K562 (cell line): ENCODE data around the gene LUC7L3. TPM values are rescaled to one million over a fixed set of nuclear protein-coding genes. Genes with fewer than 3 reads are reported as not detected.

Experiments
- ATAC-seq: fragments of 200-7000 bp; cut with Tn5 transposase; 3 replicates; pipeline ENCODE4 v1.9.1; 2020; ENCODE audit warnings: moderate library complexity
- BruUV-seq: library from RNA; stranded (reverse); fragments of 400-500 nt; replicated peaks from 2 replicates; lab custom pipeline; 2021; lab: Mats Ljungman, UMichigan
- CTCF ChIA-PET: fragments of 300-600 bp; formaldehyde crosslinking; extraction: SDS; loops from one replicate; lab custom pipeline; 2021; ENCODE audit warnings: low intra/inter-chr PET ratio; lab: Yijun Ruan, JAX
- POLR2A ChIA-PET: fragments of 300-600, 350-650 bp; sonication (Branson Sonifier 250); formaldehyde crosslinking; extraction: SDS; loops from one replicate; lab custom pipeline; 2021; ENCODE audit warnings: antibody characterized with exemption, inconsistent platforms; lab: Yijun Ruan, JAX
- DNase-seq, 4 experiments: peaks; one replicate each; pipeline versions ENCODE4 v3.0.0 to v3.0.0-alpha.2; 2011 to 2018; ENCODE audit warnings: low spot score in 3 of 4, mixed read lengths in 3 of 4; ENCODE audit errors: extremely low read depth in 1 of 4
- FAIRE-seq: peaks from 2 replicates; lab custom pipeline; 2011; peaks lifted over from hg19 to GRCh38; lab: Jason Lieb, UNC
- H2AFZ ChIP-seq: 2 replicates; pipeline ENCODE4 v1.6.0; 2011; ENCODE audit warnings: low read depth, low read length, control low read depth, inconsistent platforms
- H3K27ac ChIP-seq: fragments of 200-600 bp; 3 replicates; pipeline ENCODE4 v1.8.0; 2011; ENCODE audit warnings: low read depth, mild to moderate bottlenecking, control low read depth, inconsistent platforms, low read length, moderate library complexity, mixed read lengths; ENCODE audit errors: extremely low read depth
- H3K27me3 ChIP-seq, 2 experiments: fragments of 300-600 bp in 1 of 2; 2 replicates in 1 of 2; 3 replicates in 1 of 2; pipeline versions ENCODE4 v1.6.0 to v1.8.0; 2011; ENCODE audit warnings: inconsistent platforms in 2 of 2, low read length in 2 of 2, mild to moderate bottlenecking in 1 of 2, mixed read lengths in 1 of 2, moderate library complexity in 1 of 2; ENCODE audit not compliant: control insufficient read depth in 2 of 2, insufficient read depth in 2 of 2
- H3K36me3 ChIP-seq: fragments of 300-600 bp; 3 replicates; pipeline ENCODE4 v1.8.0; 2011; ENCODE audit warnings: mild to moderate bottlenecking, low read length, inconsistent platforms; ENCODE audit not compliant: control insufficient read depth, insufficient read depth
- H3K4me1 ChIP-seq, 2 experiments: fragments of 200-600 bp in 1 of 2; replicated peaks in 1 of 2; 2 replicates in 1 of 2; 3 replicates in 1 of 2; pipeline versions ENCODE4 v1.5.1 to v1.8.0; 2011; ENCODE audit warnings: inconsistent platforms in 2 of 2, low read length in 2 of 2, mild to moderate bottlenecking in 1 of 2, mixed read lengths in 1 of 2, moderate library complexity in 1 of 2; ENCODE audit not compliant: control insufficient read depth in 2 of 2, insufficient read depth in 2 of 2
- H3K4me2 ChIP-seq: 2 replicates; pipeline ENCODE4 v1.6.1; 2011; ENCODE audit warnings: low read length, control low read depth, inconsistent platforms, mixed read lengths; ENCODE audit not compliant: insufficient read depth
- H3K4me3 ChIP-seq: fragments of 200-600 bp; sonication (generic), shearing (Covaris generic); 2 replicates; pipeline ENCODE4 v1.5.1; 2016; ENCODE audit warnings: control low read depth, inconsistent platforms
- H3K79me2 ChIP-seq: fragments of 200-600 bp; 3 replicates; pipeline ENCODE4 v1.8.0; 2011; ENCODE audit warnings: low read length, inconsistent platforms; ENCODE audit not compliant: control insufficient read depth, insufficient read depth
- H3K9ac ChIP-seq, 2 experiments: 2 replicates each; pipeline versions ENCODE4 v1.6.0 to v1.6.1; 2011; ENCODE audit warnings: low read depth in 2 of 2, low read length in 2 of 2, control low read depth in 1 of 2, inconsistent platforms in 1 of 2, mild to moderate bottlenecking in 1 of 2, mixed read lengths in 1 of 2; ENCODE audit not compliant: insufficient read depth in 1 of 2
- H3K9me1 ChIP-seq: one replicate; pipeline ENCODE4 v1.6.0; 2011; ENCODE audit warnings: inconsistent platforms, mild to moderate bottlenecking, low read length, moderate library complexity; ENCODE audit not compliant: control insufficient read depth, insufficient read depth
- H3K9me3 ChIP-seq: replicated peaks from 2 replicates; pipeline ENCODE4 v1.5.1; 2011; ENCODE audit warnings: low read depth, low read length, inconsistent platforms; ENCODE audit not compliant: control insufficient read depth, insufficient read depth
- H4K20me1 ChIP-seq: replicated peaks from 2 replicates; pipeline ENCODE4 v1.6.1; 2011; ENCODE audit warnings: low read length, inconsistent platforms, mixed read lengths; ENCODE audit not compliant: control insufficient read depth, insufficient read depth
- EP300 ChIP-seq: IDR thresholded peaks from 2 replicates; pipeline ENCODE4 v1.6.1; 2012; ENCODE audit warnings: low read length, improper control_type of control experiment
- EWSR1 ChIP-seq: fragments of 450-650 bp; IDR thresholded peaks from 2 replicates; pipeline ENCODE4 v1.6.1; 2018; ENCODE audit warnings: borderline replicate concordance, mild to moderate bottlenecking, low read depth, moderate library complexity; ENCODE audit not compliant: partially characterized antibody
- HEY1 ChIP-seq: fragments of 250-450 bp; sonication (Bioruptor Pico); IDR thresholded peaks from 2 replicates; pipeline ENCODE4 v1.5.0; 2020; ENCODE audit warnings: mild to moderate bottlenecking, moderate library complexity, borderline replicate concordance
- HOXB6 ChIP-seq: fragments of 250-450 bp; sonication (Bioruptor Pico); IDR thresholded peaks from 2 replicates; pipeline ENCODE4 v1.5.1; 2022; ENCODE audit warnings: mild to moderate bottlenecking, borderline replicate concordance
- JUNB ChIP-seq: fragments of 450-650 bp; formaldehyde crosslinking; conservative IDR thresholded peaks from 2 replicates; pipeline ENCODE4 v1.4.0; 2020; ENCODE audit warnings: mild to moderate bottlenecking
- MIER1 ChIP-seq: fragments of 450-650 bp; IDR thresholded peaks from 2 replicates; pipeline ENCODE4 v1.6.1; 2016; ENCODE audit warnings: antibody characterized with exemption, mild to moderate bottlenecking, low read depth
- PBX2 ChIP-seq, 2 experiments: IDR thresholded peaks in 1 of 2; conservative IDR thresholded peaks in 1 of 2; 2 replicates each; pipeline ENCODE4 v1.6.1; 2016; ENCODE audit warnings: low read depth in 2 of 2, mild to moderate bottlenecking in 1 of 2, missing compliant biosample characterization in 1 of 2, missing genetic modification characterization in 1 of 2, moderate library complexity in 1 of 2
- THAP12 ChIP-seq: fragments of 250-450 bp; sonication (Bioruptor Pico); IDR thresholded peaks from 2 replicates; pipeline ENCODE4 v1.9.0; 2021; ENCODE audit warnings: mild to moderate bottlenecking, inconsistent platforms
- WGBS: fragments of 100-300 bp; shearing (Covaris generic); methylation state at CpG from one replicate; pipeline ENCODE4 v1.1.6; 2016; ENCODE audit warnings: low coverage, mixed read lengths; ENCODE audit not compliant: insufficient coverage; ENCODE audit errors: missing lambda C conversion rate; 5-methylcytosine and 5-hydroxymethylcytosine counted together
- in situ Hi-C: fragments of 300-500 bp; cut with MboI; formaldehyde crosslinking; loops from 4 replicates; pipeline ENCODE4 v1.15.0; 2018; ENCODE audit warnings: inconsistent platforms, mixed read lengths
- intact Hi-C: fragments of 100-400 bp; cut with micrococcal nuclease; formaldehyde crosslinking; loops from 2 replicates; pipeline ENCODE4 v1.14.2; 2022
- polyA plus RNA-seq, 8 experiments: library from polyadenylated mRNA; depleted of rRNA in 4 of 8; stranded (reverse) in 5 of 8; unstranded in 3 of 8; fragments of >200 nt; fragmentation: Nextera tagmentation in 2 of 8; fragmentation: Illumina TruSeq in 1 of 8; extraction: Ambion mirVana in 2 of 8; extraction: Trizol in 1 of 8; gene quantifications; 2 replicates each; pipeline versions ENCODE4 v1.2.1 to v1.2.3, GENCODE V29; 2011 to 2014; ENCODE audit warnings: inconsistent platforms in 1 of 8, missing spikeins in 1 of 8
- total RNA-seq, 7 experiments: library from RNA; depleted of rRNA in 6 of 7; stranded (reverse); fragments of >200 nt in 6 of 7; fragmentation: Illumina TruSeq in 2 of 7; extraction: Trizol in 2 of 7; gene quantifications; 2 replicates each; pipeline versions ENCODE4 v1.2.1 to v1.2.3, GENCODE V29; 2011 to 2021; ENCODE audit warnings: low replicate concordance in 1 of 7

The LUC7L3 gene
- total and polyA plus RNA-seq, 9 of the 15 experiments (the other 6 are each of a cell fraction or from before 2014, with no cell fraction given): 80.8 to 284 (median 127) TPM

- H3K4me1 ChIP-seq: peaks cover 5 to 8% of the 10 kb centered on the region in 2 experiments; a peak in 3 of 5 replicates
- in situ Hi-C loops (no loop called here), intact Hi-C loops (no loop called here)
- DNase-seq (no peak), FAIRE-seq (no peak), ATAC-seq (no peak)
- H3K79me2 ChIP-seq: no peaks in the 10 kb centered on the region
- TF ChIP-seq THAP12 (no peak), PBX2 (CRISPR knock-in tag; IDR thresholded peaks at IDR 0.05; ENCODE audit: low read depth) (no peak), PBX2 (tag; conservative IDR thresholded peaks at IDR 0.05; ENCODE audit: low read depth) (no peak), JUNB (CRISPR knock-in tag) (no peak), EWSR1 (no peak), HEY1 (CRISPR knock-in tag) (no peak), HOXB6 (no peak), MIER1 (no peak), EP300 (no peak)
- H3K36me3 ChIP-seq: no peaks in the 10 kb centered on the region
- H3K4me2 ChIP-seq: no peak overlapping the region
- H3K9ac ChIP-seq: peak overlapping the region in 1 of 2 experiments; percentile 63; a peak in 1 of 4 replicates
- H3K4me3 ChIP-seq: no peak overlapping the region
- CTCF ChIA-PET: no interaction called here
- no peaks in the 10 kb centered on the region for H4K20me1 ChIP-seq
- no peak overlapping the region for H3K27ac ChIP-seq
- BruUV-seq: no TSS peak
- no peaks in the 10 kb centered on the region for H3K9me3 ChIP-seq
- H2AFZ ChIP-seq: peak overlapping the region; percentile 67; the same call in 1 of the 2 replicates
- 56% methylated on average over 7 of the region's 9 CpGs for WGBS
- POLR2A ChIA-PET: interaction anchor here (0.9 kb wide), 1 partner anchor 11 kb away, joined by 4 read pairs; no protein-coding TSS in a partner anchor
- no peaks in the 10 kb centered on the region for H3K27me3 ChIP-seq
- no peaks in the 10 kb centered on the region for H3K9me1 ChIP-seq
Measured at GRCh38 chr17:50765454-50766221, 46.2 kb downstream of the LUC7L3 start.
